Upper lobe of left lung (tissue), 4 donors: Measurements from ENCODE around the gene ERI3.

Experiments
- POLR2AphosphoS5 ChIP-seq, 2 donors: sonication (generic); formaldehyde crosslinking; IDR thresholded peaks; one replicate each; pipeline ENCODE4 v1.5.1; 2017; ENCODE audit warnings: antibody characterized with exemption in 2 of 2
- TF ChIP-seq, protein P1 (sequence below), 6 experiments: fragments of 450-650 bp in 4 of 6; fragments of 200-600 bp in 2 of 6; sonication (generic) in 2 of 6; IDR thresholded peaks; one replicate each; pipeline ENCODE4 v1.5.1; 2016 to 2019; ENCODE audit warnings: antibody characterized with exemption in 6 of 6

DNA sequence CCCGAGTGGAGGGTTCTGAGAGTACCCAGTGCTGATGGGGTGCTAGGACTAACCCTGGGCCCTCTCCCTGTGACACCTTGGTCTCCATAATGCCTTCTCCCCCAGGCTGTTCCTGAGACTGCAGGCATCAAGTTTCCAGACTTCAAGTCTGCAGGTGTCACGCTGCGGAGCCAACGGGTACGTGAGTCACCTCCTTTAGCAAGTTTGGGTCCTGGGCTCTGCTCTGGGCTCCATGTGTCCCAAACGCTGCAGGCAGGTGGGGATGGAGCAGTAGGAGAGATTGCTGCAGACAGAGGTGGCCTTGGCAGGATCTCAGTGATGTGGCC lies 135.8 kb downstream of the ERI3 start:
- TF ChIP-seq, protein P1, sequence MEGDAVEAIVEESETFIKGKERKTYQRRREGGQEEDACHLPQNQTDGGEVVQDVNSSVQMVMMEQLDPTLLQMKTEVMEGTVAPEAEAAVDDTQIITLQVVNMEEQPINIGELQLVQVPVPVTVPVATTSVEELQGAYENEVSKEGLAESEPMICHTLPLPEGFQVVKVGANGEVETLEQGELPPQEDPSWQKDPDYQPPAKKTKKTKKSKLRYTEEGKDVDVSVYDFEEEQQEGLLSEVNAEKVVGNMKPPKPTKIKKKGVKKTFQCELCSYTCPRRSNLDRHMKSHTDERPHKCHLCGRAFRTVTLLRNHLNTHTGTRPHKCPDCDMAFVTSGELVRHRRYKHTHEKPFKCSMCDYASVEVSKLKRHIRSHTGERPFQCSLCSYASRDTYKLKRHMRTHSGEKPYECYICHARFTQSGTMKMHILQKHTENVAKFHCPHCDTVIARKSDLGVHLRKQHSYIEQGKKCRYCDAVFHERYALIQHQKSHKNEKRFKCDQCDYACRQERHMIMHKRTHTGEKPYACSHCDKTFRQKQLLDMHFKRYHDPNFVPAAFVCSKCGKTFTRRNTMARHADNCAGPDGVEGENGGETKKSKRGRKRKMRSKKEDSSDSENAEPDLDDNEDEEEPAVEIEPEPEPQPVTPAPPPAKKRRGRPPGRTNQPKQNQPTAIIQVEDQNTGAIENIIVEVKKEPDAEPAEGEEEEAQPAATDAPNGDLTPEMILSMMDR (IDR thresholded peaks at IDR 0.05), result no peak
- no peak for TF ChIP-seq POLR2AphosphoS5 (IDR thresholded peaks at IDR 0.05)
